IMR-90 (cell line): Measurements from ENCODE around the gene DCP2.

Experiments used
- BHLHE40 ChIP-seq: fragments of 150-350 bp; IDR thresholded peaks from 2 replicates; pipeline ENCODE4 v1.6.1; 2016; ENCODE audit warnings: mild to moderate bottlenecking, low read depth, low read length
- CEBPB ChIP-seq: IDR thresholded peaks from 2 replicates; pipeline ENCODE4 v1.6.1; 2012; ENCODE audit warnings: low read depth, low read length, improper control_type of control experiment
- CHD1 ChIP-seq: IDR thresholded peaks from 2 replicates; pipeline ENCODE4 v1.6.1; 2012; ENCODE audit warnings: low read depth, low read length, improper control_type of control experiment
- CTCF ChIP-seq: conservative IDR thresholded peaks from 2 replicates; pipeline ENCODE4 v1.5.1; 2012; ENCODE audit warnings: mild to moderate bottlenecking, low read depth, low read length, improper control_type of control experiment
- ELK1 ChIP-seq: fragments of 150-350 bp; IDR thresholded peaks from 2 replicates; pipeline ENCODE4 v1.6.1; 2016; ENCODE audit warnings: low read depth, mild to moderate bottlenecking, low read length, moderate library complexity, borderline replicate concordance
- MAFK ChIP-seq: IDR thresholded peaks from 2 replicates; pipeline ENCODE4 v1.6.1; 2012; ENCODE audit warnings: low read depth, low read length, improper control_type of control experiment
- MAZ ChIP-seq: IDR thresholded peaks from 2 replicates; pipeline ENCODE4 v1.6.1; 2012; ENCODE audit warnings: low read depth, mild to moderate bottlenecking, low read length, improper control_type of control experiment, moderate library complexity, borderline replicate concordance
- MXI1 ChIP-seq: IDR thresholded peaks from 2 replicates; pipeline ENCODE4 v1.6.1; 2012; ENCODE audit warnings: low read depth, mild to moderate bottlenecking, low read length, moderate library complexity, borderline replicate concordance
- POLR2A ChIP-seq: IDR thresholded peaks from 2 replicates; pipeline ENCODE4 v1.6.1; 2012; ENCODE audit warnings: mild to moderate bottlenecking, low read depth, low read length
- RAD21 ChIP-seq: IDR thresholded peaks from 2 replicates; pipeline ENCODE4 v1.6.1; 2012; ENCODE audit warnings: low read length, improper control_type of control experiment
- RCOR1 ChIP-seq: IDR thresholded peaks from 2 replicates; pipeline ENCODE4 v1.6.1; 2012; ENCODE audit warnings: mild to moderate bottlenecking, low read length, improper control_type of control experiment; ENCODE audit not compliant: insufficient replicate concordance
- RFX5 ChIP-seq: IDR thresholded peaks from 2 replicates; pipeline ENCODE4 v1.8.0; 2012; ENCODE audit warnings: low read depth, mild to moderate bottlenecking, low read length, moderate library complexity
- SMC3 ChIP-seq: fragments of 150-350 bp; IDR thresholded peaks from 2 replicates; pipeline ENCODE4 v1.6.1; 2016; ENCODE audit warnings: low read depth, mild to moderate bottlenecking, antibody characterized with exemption, low read length, moderate library complexity
- USF2 ChIP-seq: fragments of 150-350 bp; IDR thresholded peaks from 2 replicates; pipeline ENCODE4 v1.6.1; 2017; ENCODE audit warnings: mild to moderate bottlenecking, antibody characterized with exemption, low read length, low read depth

- TF ChIP-seq CTCF (no peak), POLR2A (no peak), USF2 (no peak), RAD21 (no peak), BHLHE40 (no peak), ELK1 (no peak), SMC3 (no peak), CEBPB (no peak), CHD1 (no peak), RCOR1 (no peak), MAZ (no peak), MAFK (no peak), RFX5 (no peak), MXI1 (no peak)
Observed at GRCh38 chr5:113056988-113057387, 80.4 kb downstream of the DCP2 start.
